PC-3 (cell line): ENCODE data around the gene KLHL30.

Experiments used
- CTCF ChIP-seq: fragments of 300-600 bp; sonication (generic); conservative IDR thresholded peaks from 2 replicates; pipeline ENCODE4 v1.5.1; 2017; ENCODE audit warnings: antibody characterized with exemption, low read depth, mild to moderate bottlenecking, low read length
- EZH2 ChIP-seq: fragments of 300-600 bp; sonication (generic); IDR thresholded peaks from one replicate; pipeline ENCODE4 v1.6.1; 2017; ENCODE audit warnings: antibody characterized with exemption, mild to moderate bottlenecking, low read length; ENCODE audit not compliant: unreplicated experiment

GRCh38 chr2:238097201-238097987, 41.1 kb upstream of the KLHL30 start:
- TF ChIP-seq EZH2 (no peak), CTCF (no peak)
